ENCODE results near the gene TLR4. TPM values are rescaled to one million over a fixed set of nuclear protein-coding genes. Genes with fewer than 3 reads are reported as not detected.
A peak's percentile ranks its signal among the peaks of the same experiment; 100 is the strongest.

TLR4 gene
- total and polyA plus RNA-seq, 10 of the 15 experiments (the other 5 are each of a cell fraction or from before 2014, with no cell fraction given) = 0.03 to 0.50 (median 0.16) TPM

- Histone ChIP-seq H3K4me3 (no peak overlapping the region), H3K4me1 (ENCODE audit: control insufficient read depth, insufficient read depth, low read length) (no peaks in the 10 kb centered on the region), H3K27me3 (replicated peaks in 1 of 2; ENCODE audit: control insufficient read depth in 2 of 2, insufficient read depth in 2 of 2, low read length in 1 of 2) (no peaks in the 10 kb centered on the region), H3K4me2 (ENCODE audit: control insufficient read depth, insufficient read depth) (no peak overlapping the region), H3K27ac (ENCODE audit: control insufficient read depth, insufficient read depth) (no peak overlapping the region), H3K9me3 (replicated peaks; ENCODE audit: control insufficient read depth, insufficient read depth, low read length) (no peaks in the 10 kb centered on the region), H2AFZ (ENCODE audit: control insufficient read depth, low read depth, low read length) (no peak overlapping the region), H3K79me2 (ENCODE audit: control insufficient read depth, insufficient read depth, low read length) (no peaks in the 10 kb centered on the region), H3K9ac (ENCODE audit: control insufficient read depth, insufficient read depth, low read length) (no peak overlapping the region), H3K36me3 (ENCODE audit: control insufficient read depth in 2 of 2, insufficient read depth in 2 of 2, low read length in 1 of 2) (no peaks in the 10 kb centered on the region), H4K20me1 (ENCODE audit: control insufficient read depth, insufficient read depth) (no peaks in the 10 kb centered on the region)
- ChIA-PET RAD21 (ENCODE audit: unreplicated experiment) (no interaction called here), POLR2A (interaction anchor here (1.0 kb wide), 1 partner anchor 13 kb away, joined by 3 read pairs; no protein-coding TSS in a partner anchor), CTCF (interaction anchor here (1.2 to 1.3 kb wide), 2 partner anchors 21 to 80 kb away, joined by 3 to 7 read pairs; partner anchors contain the start of gene TLR4), SMC1A (ENCODE audit: uncharacterized antibody, unreplicated experiment) (no interaction called here)
- 45% methylated on average over 2 of the region's 2 CpGs for WGBS (ENCODE audit: insufficient coverage, insufficient replicate concordance, low lambda C conversion rate, missing lambda C conversion rate)
- TF ChIP-seq NFYB (IDR thresholded peaks at IDR 0.05; ENCODE audit: insufficient read depth, low read depth, low read length) (no peak), BRCA1 (IDR thresholded peaks at IDR 0.05; ENCODE audit: low read depth, low read length) (no peak), SUZ12 (IDR thresholded peaks at IDR 0.05; ENCODE audit: unreplicated experiment) (no peak), ZBED1 (IDR thresholded peaks at IDR 0.05; ENCODE audit: borderline replicate concordance) (no peak), RAD51 (IDR thresholded peaks at IDR 0.05) (no peak)
- TF ChIP-seq, protein P1, sequence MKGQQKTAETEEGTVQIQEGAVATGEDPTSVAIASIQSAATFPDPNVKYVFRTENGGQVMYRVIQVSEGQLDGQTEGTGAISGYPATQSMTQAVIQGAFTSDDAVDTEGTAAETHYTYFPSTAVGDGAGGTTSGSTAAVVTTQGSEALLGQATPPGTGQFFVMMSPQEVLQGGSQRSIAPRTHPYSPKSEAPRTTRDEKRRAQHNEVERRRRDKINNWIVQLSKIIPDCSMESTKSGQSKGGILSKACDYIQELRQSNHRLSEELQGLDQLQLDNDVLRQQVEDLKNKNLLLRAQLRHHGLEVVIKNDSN (IDR thresholded peaks at IDR 0.05; ENCODE audit: borderline replicate concordance, extremely low read length, insufficient read depth, low read depth, low read length) = no peak
- BruUV-seq (replicated peaks) = no TSS peak
- in situ Hi-C loops (cut with MboI) (no loop called here), intact Hi-C loops (cut with micrococcal nuclease; ENCODE audit: unreplicated experiment) (no loop called here)
- ATAC-seq (no peak), FAIRE-seq (peak; percentile 7), DNase-seq (ENCODE audit: low read depth, low spot score) (no peak)
Measured at GRCh38 chr9:117725426-117725887, 21.3 kb downstream of the TLR4 start.

GRCh38 chr9:117729375-117729774, 25.2 kb downstream of the TLR4 start:
- intact Hi-C loops (cut with micrococcal nuclease; ENCODE audit: unreplicated experiment) = no loop called here
- no peaks in the 10 kb centered on the region for H3K27me3 ChIP-seq (replicated peaks in 1 of 2; ENCODE audit: control insufficient read depth in 2 of 2, insufficient read depth in 2 of 2, low read length in 1 of 2)
- no peak overlapping the region for H3K4me2 ChIP-seq (ENCODE audit: control insufficient read depth, insufficient read depth)
- POLR2A ChIA-PET = no interaction called here
- RAD21 ChIA-PET (ENCODE audit: unreplicated experiment) = no interaction called here
- no peak overlapping the region for H2AFZ ChIP-seq (ENCODE audit: control insufficient read depth, low read depth, low read length)
- no peak overlapping the region for H3K27ac ChIP-seq (ENCODE audit: control insufficient read depth, insufficient read depth)
- no peaks in the 10 kb centered on the region for H4K20me1 ChIP-seq (ENCODE audit: control insufficient read depth, insufficient read depth)
- BruUV-seq (replicated peaks) = no TSS peak
- 0% methylated on average over 2 of the region's 2 CpGs for WGBS (ENCODE audit: insufficient coverage, insufficient replicate concordance, low lambda C conversion rate, missing lambda C conversion rate)
- H3K4me3 ChIP-seq = no peak overlapping the region
- no peaks in the 10 kb centered on the region for H3K79me2 ChIP-seq (ENCODE audit: control insufficient read depth, insufficient read depth, low read length)
- SMC1A ChIA-PET (ENCODE audit: uncharacterized antibody, unreplicated experiment) = no interaction called here
- no peaks in the 10 kb centered on the region for H3K36me3 ChIP-seq (ENCODE audit: control insufficient read depth in 2 of 2, insufficient read depth in 2 of 2, low read length in 1 of 2)
- FAIRE-seq (no peak), DNase-seq (ENCODE audit: low read depth, low spot score) (no peak), ATAC-seq (no peak)
- H3K9me3 ChIP-seq (replicated peaks; ENCODE audit: control insufficient read depth, insufficient read depth, low read length) = no peaks in the 10 kb centered on the region
- no peak overlapping the region for H3K9ac ChIP-seq (ENCODE audit: control insufficient read depth, insufficient read depth, low read length)
- no peaks in the 10 kb centered on the region for H3K4me1 ChIP-seq (ENCODE audit: control insufficient read depth, insufficient read depth, low read length)
- CTCF ChIA-PET = no interaction called here
- in situ Hi-C loops (cut with MboI) = no loop called here
- TF ChIP-seq HCFC1 (IDR thresholded peaks at IDR 0.05; ENCODE audit: low read length) = no peak
- TF ChIP-seq, protein P2, sequence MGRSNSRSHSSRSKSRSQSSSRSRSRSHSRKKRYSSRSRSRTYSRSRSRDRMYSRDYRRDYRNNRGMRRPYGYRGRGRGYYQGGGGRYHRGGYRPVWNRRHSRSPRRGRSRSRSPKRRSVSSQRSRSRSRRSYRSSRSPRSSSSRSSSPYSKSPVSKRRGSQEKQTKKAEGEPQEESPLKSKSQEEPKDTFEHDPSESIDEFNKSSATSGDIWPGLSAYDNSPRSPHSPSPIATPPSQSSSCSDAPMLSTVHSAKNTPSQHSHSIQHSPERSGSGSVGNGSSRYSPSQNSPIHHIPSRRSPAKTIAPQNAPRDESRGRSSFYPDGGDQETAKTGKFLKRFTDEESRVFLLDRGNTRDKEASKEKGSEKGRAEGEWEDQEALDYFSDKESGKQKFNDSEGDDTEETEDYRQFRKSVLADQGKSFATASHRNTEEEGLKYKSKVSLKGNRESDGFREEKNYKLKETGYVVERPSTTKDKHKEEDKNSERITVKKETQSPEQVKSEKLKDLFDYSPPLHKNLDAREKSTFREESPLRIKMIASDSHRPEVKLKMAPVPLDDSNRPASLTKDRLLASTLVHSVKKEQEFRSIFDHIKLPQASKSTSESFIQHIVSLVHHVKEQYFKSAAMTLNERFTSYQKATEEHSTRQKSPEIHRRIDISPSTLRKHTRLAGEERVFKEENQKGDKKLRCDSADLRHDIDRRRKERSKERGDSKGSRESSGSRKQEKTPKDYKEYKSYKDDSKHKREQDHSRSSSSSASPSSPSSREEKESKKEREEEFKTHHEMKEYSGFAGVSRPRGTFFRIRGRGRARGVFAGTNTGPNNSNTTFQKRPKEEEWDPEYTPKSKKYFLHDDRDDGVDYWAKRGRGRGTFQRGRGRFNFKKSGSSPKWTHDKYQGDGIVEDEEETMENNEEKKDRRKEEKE (IDR thresholded peaks at IDR 0.05) = no peak
- TF ChIP-seq HDAC2 (IDR thresholded peaks at IDR 0.05) = no peak
- TF ChIP-seq BCL11A (IDR thresholded peaks at IDR 0.05; ENCODE audit: low read depth, low read length) = no peak
- TF ChIP-seq POLR2A (IDR thresholded peaks at IDR 0.05; ENCODE audit: low read depth, low read length) = no peak
- TF ChIP-seq CTCF (IDR thresholded peaks at IDR 0.05 in 2 of 3, conservative IDR thresholded peaks at IDR 0.05 in 1 of 3; ENCODE audit: control insufficient read depth in 2 of 3, extremely low read depth in 1 of 3, insufficient read depth in 1 of 3, low read depth in 3 of 3, low read length in 3 of 3) = no peak

Measured in GM12878 (cell line).